Iris pigment epithelial cell (primary cell): Measurements from ENCODE around the gene RPS6KA4.

ENCODE experiments used
- DNase-seq: peaks from one replicate; pipeline ENCODE4 v3.0.0-alpha.2; 2011; ENCODE audit warnings: low read depth

The RPS6KA4 gene

GRCh38 chr11:64348383-64349024, 10.5 kb upstream of the RPS6KA4 start:
- DNase-seq: no peak

GRCh38 chr11:64349025-64349387, 10.0 kb upstream of the RPS6KA4 start:
- DNase-seq: no peak

- DNase-seq: no peak
Observed at GRCh38 chr11:64349404-64349803, 9.6 kb upstream of the RPS6KA4 start.

- no peak for DNase-seq
Observed at GRCh38 chr11:64351136-64351631, 7.8 kb upstream of the RPS6KA4 start.

GRCh38 chr11:64352099-64352994, 6.6 kb upstream of the RPS6KA4 start:
- no peak for DNase-seq

- no peak for DNase-seq
Observed at GRCh38 chr11:64352995-64353714, 5.8 kb upstream of the RPS6KA4 start.

GRCh38 chr11:64353715-64354506, 5.1 kb upstream of the RPS6KA4 start:
- no peak for DNase-seq

- peak; percentile 80 for DNase-seq
Observed at GRCh38 chr11:64355078-64355940, 3.7 kb upstream of the RPS6KA4 start.

- DNase-seq: peak; percentile 48
Observed at GRCh38 chr11:64356498-64357411, 2.2 kb upstream of the RPS6KA4 start.

- DNase-seq: no peak
Observed at GRCh38 chr11:64357446-64357845, 1.5 kb upstream of the RPS6KA4 start.

GRCh38 chr11:64357904-64358535, 942 bp upstream of the RPS6KA4 start:
- no peak for DNase-seq

GRCh38 chr11:64358536-64358906, 441 bp upstream of the RPS6KA4 start:
- no peak for DNase-seq

- no peak for DNase-seq
Observed at GRCh38 chr11:64359712-64360445, 917 bp downstream of the RPS6KA4 start.

- DNase-seq: no peak
Observed at GRCh38 chr11:64360448-64360921, 1.5 kb downstream of the RPS6KA4 start.

- no peak for DNase-seq
Observed at GRCh38 chr11:64361659-64362058, 2.7 kb downstream of the RPS6KA4 start.

GRCh38 chr11:64362339-64362738, 3.4 kb downstream of the RPS6KA4 start:
- no peak for DNase-seq

- no peak for DNase-seq
Observed at GRCh38 chr11:64364435-64364834, 5.5 kb downstream of the RPS6KA4 start.

- no peak for DNase-seq
Observed at GRCh38 chr11:64364911-64365310, 5.9 kb downstream of the RPS6KA4 start.
